ENCODE results near the gene RFX2.
"Not testable (repeated sequence)": the region's sequence is repeated elsewhere in the genome, so short reads cannot be mapped to it uniquely, and the experiment has no call there.

The RFX2 gene

GRCh38 chr19:6007866-6008265 is 102.4 kb downstream of the RFX2 start:
- no peak for DNase-seq

- DNase-seq = no peak
Measured at GRCh38 chr19:6006896-6007295, 103.4 kb downstream of the RFX2 start.

GRCh38 chr19:6006070-6006446 is 104.2 kb downstream of the RFX2 start:
- DNase-seq = not testable (repeated sequence)

GRCh38 chr19:6005321-6006069 is 104.8 kb downstream of the RFX2 start:
- DNase-seq = no peak

- no peak for DNase-seq
Measured at GRCh38 chr19:6003976-6004375, 106.3 kb downstream of the RFX2 start.

- no peak for DNase-seq
Measured at GRCh38 chr19:6002591-6002990, 107.7 kb downstream of the RFX2 start.

- DNase-seq = no peak
Measured at GRCh38 chr19:6000228-6000847, 110.0 kb downstream of the RFX2 start.

GRCh38 chr19:5999693-6000092 is 110.6 kb downstream of the RFX2 start:
- no peak for DNase-seq

GRCh38 chr19:5997371-5997770 is 112.9 kb downstream of the RFX2 start:
- DNase-seq = no peak

- DNase-seq = no peak
Measured at GRCh38 chr19:5996623-5997320, 113.5 kb downstream of the RFX2 start.

GRCh38 chr19:5996102-5996501 is 114.2 kb downstream of the RFX2 start:
- DNase-seq = no peak

- no peak for DNase-seq
Measured at GRCh38 chr19:5995606-5996005, 114.7 kb downstream of the RFX2 start.

- no peak for DNase-seq
Measured at GRCh38 chr19:5994405-5995165, 115.7 kb downstream of the RFX2 start.

- no peak for DNase-seq
Measured at GRCh38 chr19:5993648-5994358, 116.5 kb downstream of the RFX2 start.

GRCh38 chr19:5993201-5993600 is 117.1 kb downstream of the RFX2 start:
- no peak for DNase-seq

- DNase-seq = no peak
Measured at GRCh38 chr19:5992756-5993155, 117.5 kb downstream of the RFX2 start.

- no peak for DNase-seq
Measured at GRCh38 chr19:5991244-5991838, 119.0 kb downstream of the RFX2 start.

GRCh38 chr19:5990289-5990797 is 120.0 kb downstream of the RFX2 start:
- no peak for DNase-seq

- no peak for DNase-seq
Measured at GRCh38 chr19:5989388-5990074, 120.8 kb downstream of the RFX2 start.

- DNase-seq = no peak
Measured at GRCh38 chr19:5988517-5989387, 121.5 kb downstream of the RFX2 start.

Data from CD4-positive, alpha-beta T cell treated with Interleukin-15 for 1 hour (primary cell).